Measurements from ENCODE around the gene AUTS2.

AUTS2 gene

DNA sequence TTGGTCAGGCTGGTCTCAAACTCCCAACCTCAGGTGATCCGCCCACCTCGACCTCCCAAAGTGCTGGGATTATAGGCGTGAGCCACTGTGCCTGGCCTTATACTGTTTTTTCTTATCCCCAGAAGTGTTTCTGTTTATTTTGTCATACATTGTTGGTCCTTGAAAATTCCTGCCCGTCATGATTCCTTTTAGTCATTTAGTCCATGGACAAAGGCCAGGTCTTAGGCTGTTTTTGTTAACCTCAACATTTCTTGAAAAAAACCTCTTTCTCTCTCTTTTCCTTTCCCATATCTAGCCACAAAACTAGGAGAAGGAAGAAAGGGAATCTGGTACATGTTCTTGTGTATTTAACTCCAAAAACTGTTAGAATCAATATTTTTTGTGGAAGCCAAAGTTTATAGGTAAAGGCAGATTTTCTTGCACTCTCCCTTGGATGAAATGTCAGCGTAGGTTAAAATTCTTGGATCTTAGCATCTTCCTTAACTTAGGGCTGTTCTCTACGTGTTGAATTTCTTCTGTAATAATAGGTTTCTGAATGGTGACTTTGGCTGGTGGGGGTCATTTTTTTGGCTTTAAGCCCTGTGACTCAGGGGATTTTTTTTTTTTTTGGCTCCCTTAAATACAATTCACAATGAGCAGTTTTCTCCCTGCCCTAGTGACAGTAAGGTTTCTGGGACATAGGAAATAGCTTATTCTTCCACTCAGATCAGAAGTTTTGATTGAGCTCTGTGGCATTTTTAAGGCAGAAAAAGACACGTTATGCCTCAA is 500.8 kb downstream of the AUTS2 start:
- no peak for DNase-seq

DNA sequence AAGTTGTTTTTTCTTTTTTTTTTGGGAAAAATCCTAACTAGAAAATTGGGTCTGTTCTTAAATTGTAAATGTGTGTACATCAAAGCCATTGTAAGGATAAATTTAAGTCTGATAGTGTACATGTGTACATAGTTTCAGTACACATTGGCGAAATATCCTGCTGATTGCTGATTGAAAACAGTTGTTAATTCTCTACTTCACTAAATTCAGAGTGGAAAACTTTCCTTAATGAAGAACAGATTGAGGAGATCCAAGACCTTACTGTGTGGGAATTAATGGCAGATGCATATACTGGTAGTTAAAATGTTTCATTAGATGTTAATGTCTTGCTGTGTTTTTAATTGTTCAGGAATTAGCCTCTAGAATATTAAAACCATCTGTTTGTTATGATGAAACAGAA is 506.0 kb downstream of the AUTS2 start:
- DNase-seq: no peak

DNA sequence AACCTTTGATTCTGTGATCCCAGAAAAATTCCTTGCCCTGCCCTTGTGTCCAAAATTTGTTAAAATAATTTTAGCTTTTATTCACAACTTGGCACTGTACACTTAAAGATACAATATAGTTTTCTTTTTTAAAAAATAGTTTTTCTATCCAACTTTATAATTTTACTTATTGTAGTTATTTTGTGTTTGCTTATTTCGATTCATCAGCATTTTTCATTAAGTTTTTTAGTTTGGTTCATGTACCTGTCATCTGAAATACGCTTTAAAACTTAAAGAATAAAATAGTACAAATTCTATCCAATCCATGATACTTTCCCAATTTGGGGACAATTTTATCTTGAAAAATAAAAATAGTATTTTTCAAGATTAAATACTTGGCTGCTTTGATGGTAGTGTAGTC is 514.8 kb downstream of the AUTS2 start:
- no peak for DNase-seq

DNA sequence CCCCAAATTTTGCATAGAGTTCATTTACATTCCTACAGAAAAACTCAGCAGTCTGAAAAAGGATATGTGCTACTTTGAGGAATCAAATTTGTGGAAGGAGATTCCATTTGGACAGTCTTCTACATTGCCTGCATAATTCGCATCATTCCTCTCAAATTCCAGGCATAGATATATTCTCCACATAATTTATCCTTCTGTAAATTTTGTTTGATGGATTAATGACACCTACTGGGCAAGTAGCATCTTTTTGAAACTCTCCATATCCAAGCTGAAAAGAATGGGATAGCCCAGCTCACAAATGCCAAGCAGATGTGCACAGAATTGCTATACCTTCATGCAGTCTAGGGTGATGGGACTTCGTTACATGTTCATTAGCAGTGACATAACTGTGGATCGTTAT is 515.3 kb downstream of the AUTS2 start:
- DNase-seq: no peak

DNA sequence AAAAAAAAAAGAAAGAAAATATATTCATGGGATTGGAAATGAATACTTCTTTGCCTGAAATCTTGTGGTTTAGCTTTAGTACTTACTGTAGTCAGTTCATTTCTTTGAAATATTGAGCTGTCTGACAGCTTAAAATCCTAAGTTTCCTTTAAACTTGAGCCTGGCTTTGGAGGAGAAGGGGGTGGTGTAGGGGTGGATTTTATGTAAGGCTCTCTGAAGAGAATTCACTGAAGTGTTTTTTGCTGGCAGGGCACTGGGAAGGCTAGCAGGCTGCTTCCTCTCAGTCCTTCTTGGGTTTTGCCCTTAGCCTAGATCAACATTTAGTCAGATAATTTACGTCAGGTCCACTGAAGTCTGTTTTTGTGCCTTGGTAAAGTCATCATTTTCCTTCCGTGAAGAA is 516.5 kb downstream of the AUTS2 start:
- DNase-seq: no peak

DNA sequence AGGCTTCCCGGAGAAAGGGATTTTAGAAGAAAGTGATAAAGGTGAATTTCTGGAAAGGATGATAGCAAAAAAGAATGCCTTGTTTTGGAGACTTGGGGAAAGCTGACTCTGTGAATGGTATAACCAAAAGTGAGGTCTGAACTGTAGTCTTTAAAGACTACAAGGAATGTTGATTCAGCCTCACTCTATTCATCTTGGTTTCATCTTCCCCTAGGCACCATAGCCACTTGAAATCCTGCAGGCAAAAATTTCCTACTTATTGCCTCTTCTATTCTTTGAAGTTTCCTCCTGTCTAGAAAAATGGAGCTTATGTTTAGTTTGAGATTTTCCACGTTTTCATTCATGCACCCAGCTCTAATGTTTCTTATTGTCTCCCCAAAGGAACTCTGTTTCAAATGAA is 518.0 kb downstream of the AUTS2 start:
- DNase-seq: no peak

DNA sequence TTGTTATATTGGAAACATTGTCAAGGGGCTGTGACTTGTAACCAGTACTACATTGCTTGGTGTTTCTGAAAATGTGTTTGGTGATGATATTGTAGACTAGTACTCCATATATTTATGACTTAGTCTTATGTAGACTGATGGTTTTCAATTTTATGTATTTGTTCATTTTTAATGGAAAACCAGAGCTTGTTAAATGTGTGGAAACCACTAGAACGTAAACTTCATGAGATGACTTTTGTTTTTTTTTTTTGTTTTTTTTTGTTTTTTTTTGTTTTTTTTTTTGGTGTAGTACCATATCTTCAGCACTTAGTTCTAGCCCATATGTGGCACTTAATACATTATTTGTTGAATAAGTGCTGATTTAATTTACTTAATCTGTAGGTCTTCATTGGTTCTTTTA is 518.6 kb downstream of the AUTS2 start:
- no peak for DNase-seq

DNA sequence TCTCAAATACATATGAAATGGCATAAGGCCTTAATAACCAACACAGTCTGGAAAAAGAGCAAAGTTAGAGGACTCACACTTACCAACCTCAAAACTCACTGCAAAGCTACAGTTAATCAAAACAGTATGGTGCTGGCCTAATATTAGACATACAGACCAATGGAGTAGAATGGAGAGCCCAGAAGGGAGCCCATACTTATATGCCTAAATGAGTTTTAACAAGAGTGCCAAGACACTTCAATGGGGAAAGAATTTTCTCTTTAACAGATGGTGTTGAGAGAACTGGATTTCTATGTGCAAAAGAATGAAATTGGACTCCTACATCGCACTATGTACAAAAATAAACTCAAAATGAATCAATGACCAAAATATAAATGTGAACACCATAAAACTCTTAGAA is 522.6 kb downstream of the AUTS2 start:
- DNase-seq: no peak

DNA sequence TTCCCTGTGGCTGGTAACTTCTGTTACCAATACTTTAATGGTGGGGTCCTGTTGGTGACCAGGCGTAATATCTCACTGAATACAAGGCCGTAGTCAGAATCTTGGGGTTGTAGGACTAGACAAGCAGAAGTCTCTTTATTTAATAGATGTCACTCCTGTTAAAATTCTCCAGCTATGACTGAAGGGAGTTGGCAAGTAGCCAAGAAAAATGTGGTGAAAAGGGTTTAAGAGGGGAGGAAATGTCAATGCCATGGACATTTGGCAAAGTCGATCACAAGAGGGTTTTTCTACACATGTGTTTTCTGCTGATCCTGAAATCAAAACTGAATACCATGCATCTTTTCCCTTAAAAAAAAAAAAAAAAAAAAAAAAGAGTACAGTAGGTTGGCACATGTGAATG is 533.5 kb downstream of the AUTS2 start:
- no peak for DNase-seq

DNA sequence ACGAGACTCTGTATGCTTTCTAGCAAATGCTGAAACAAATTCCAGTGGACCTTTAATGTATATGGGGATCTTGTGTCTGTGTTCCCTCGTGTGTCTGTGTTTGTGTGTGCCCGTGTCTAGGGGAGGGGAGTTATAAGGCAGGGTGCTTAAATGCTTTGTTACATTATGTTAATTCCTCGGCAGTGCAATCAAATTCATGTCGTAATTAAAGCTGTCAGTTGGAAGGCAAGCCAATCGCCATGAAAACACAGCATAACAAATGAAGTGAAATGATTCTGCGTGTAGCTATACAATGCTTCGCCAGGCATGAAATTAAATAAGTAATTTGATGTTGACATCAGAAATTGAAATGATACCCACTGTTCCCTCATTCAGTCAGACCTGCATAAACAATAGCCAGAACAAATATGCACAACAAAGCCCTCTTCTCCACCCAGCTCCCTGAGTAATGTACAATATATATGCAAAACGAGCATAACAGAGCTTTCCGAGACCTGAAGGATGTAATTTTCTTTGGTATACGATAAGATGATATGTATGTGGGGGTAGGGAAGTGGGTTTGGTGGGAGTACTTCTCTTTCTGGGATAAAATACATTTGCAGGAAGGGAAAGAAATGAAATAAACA is 534.1 kb downstream of the AUTS2 start:
- DNase-seq: no peak

DNA sequence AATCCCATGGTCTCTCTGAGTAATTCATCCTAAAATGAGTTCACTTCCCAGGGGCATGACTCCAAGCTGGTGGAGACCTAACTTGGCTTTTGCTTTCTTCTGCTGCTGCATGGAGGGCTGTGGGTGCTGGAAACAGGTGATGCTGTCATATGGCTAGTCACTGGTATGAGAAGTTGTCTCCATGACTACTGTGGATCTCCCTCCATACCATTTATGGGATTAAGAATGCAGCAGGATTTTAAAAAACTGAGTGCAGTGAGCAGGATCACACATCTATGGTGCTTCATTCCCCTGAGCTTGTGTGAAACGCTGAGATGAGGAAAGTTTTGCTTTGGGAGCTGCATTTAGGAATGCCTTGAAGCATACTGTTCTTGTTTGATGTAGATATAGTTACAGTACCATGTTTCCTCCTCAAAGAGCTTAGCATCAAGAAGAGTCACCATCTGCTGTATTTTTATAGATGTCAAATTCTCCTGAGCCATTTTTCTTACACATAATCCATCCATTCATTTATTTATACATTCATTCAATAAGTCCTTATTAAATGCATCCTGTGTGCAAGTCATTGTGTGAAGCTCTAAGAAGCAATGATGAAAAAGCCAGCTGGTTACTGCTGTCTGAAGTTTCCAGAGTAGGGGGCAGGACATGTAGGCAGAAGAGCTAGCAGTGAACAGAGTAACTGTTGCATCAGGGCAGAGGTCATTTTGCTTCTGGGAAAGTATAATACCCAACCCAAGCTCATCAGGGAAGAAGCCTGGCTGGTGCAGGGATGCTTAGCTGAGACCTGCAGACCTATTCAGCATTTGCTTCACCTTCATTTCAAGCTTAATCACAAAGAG is 534.8 kb downstream of the AUTS2 start:
- DNase-seq: no peak

DNA sequence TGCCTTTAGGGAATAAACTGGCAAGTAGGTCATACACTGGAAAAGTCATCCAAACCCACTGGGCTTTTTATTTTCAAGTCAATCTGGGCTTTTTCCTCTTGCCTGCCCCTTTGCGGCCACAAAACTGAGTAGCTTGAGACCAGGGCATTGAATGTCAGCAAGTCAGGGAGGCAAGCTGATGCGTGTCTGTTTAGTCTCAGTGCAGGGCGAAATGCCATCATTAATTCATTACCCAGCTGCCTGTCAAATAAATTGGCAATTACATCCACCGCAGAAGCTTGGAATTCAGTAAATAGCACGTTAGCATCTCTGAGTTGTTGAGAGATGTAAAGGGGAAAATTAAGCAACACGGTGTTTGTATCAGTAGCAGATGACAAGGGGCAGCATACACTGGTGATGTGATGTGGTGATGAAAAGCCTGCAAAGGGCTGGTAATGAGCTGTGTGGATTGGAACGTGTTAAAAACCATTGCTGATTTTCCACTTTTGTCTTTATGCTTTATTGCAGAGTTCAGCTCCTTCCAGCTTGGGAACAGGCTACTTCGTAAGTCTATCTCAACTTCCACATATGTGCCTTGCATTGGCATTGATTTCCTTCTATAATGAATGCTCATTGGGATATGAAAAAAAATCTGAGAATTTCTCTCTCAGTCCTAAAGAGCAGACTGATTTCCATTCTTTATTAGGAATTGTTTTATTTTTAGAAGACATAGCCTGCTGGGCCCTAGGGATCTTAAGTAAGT is 535.9 kb downstream of the AUTS2 start:
- DNase-seq: no peak

DNA sequence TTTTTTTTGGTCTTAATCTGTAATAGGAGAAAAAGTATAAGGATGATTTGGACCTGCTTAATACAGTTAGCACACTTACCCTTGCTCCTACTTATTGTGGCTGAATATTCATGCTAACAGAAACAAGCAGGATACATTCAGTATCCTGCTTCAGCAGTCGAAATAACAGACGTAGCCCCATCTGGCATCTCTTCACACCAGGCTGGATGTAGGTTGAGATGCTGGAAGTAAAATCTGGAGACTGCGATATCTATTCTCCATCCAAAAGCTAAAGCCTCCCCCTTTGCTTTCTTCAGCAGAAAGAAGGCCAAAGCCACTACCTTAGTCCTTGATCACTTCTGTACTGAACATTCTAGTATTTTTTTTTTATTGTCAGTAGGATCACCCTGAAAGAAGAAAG is 537.4 kb downstream of the AUTS2 start:
- no peak for DNase-seq

DNA sequence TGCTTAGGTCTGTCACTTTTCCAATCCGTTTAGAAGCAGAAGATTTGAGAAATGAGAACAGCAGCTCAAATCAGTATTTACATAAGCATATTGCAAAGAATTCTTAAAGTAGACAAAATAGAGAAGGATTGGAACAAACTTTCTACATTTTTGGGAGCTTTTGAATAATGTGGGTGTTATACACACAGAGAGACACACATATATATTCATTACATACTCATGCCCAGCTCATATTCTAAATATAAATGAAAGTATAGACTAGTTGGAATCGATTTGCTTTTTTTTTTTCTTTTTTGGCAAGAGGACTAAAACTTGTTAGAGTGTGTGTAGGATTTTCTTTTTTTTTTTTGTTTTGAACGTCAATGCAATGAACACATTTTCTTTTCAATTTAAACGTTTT is 538.9 kb downstream of the AUTS2 start:
- no peak for DNase-seq

DNA sequence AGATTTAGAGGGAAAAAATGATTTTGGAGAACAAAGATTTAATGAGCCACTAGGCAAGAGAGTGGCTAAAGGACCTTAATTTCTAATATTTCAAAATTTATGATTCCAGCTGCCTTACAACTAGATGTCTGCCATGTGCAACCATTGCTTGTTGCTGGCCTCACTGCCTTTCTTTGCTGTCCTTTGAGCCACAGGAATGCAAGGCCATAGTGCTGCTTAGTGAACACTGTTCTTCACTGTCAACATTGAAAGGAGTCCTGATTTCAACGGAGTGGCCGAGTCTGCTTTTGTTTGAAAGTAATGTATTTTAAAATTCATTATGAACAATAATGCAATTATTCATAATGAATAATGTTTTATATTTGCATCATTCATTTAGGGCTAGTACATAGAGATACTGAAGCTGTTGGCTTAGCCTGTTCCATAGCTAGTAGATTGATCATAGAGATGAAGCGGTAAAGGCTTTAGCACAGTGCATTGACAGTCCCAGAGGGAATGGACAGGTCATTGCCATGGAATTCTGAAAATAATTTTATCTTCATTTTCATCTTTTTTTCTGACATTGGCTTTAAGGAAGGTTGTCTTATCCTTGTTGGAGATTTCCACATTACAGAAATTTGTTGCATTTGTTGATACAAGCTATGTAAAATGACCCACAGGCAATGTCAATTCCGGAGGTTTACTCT is 544.1 kb downstream of the AUTS2 start:
- DNase-seq: no peak

DNA sequence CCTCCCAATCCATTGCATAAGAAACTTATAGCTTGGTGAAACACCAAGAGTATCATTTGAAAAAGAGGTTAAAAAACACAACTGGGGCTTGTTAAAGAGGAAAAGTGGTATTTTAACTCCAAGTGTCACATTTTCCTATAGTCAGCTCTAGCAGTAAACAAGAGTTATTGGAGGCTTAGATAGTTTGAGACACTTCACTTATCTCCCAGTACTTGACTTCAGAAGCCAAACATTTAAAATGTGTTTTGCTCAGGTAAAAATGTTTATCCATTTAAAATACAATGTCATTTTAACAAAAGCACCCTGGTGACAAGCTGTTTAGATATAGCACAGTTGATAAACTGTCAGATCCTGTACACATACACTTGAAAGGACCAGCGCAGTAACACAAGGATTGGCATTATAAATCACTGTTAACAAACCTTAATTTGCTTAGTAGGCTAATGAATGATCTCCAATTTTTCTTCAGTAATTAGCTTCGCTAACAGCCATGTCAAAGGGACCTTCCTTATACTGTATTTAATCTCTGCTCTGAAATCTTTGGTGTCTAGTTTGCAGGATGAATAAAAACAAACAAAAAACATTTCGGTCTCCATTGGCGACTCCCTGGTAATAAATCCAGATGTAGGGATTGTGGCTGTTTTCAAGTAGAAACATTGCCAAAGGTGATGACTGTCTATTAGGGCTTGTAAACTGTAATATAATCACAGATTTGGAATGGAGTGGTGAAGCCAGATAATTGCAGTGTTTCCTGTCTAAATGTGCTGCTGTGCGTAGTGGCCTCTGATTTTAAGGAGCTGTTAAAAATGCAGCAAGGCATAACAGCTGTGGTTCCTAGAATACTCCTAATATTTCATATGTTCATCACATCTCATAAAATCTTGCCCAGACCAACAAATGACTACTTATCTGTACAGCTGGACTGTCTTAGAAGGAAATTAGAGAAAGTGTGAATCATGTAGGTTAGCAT is 545.1 kb downstream of the AUTS2 start:
- DNase-seq: no peak

DNA sequence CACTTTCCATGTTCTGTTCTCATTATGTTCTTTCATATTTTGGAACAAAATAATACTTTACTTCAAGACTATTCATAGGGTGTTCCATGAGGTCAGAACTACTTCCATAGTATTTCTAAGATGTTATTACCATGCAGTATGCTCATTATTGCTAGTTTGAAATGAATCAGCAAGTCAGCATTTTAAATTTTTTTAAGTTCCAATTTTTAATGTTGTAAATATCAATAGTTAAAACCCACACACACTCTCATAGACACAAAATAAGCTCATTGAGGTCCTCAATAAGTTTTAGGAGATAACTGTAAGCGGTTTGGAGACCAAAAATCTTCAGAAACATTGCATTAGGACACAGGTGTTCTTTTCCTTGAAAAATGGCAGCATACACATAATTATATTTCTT is 550.7 kb downstream of the AUTS2 start:
- DNase-seq: no peak

DNA sequence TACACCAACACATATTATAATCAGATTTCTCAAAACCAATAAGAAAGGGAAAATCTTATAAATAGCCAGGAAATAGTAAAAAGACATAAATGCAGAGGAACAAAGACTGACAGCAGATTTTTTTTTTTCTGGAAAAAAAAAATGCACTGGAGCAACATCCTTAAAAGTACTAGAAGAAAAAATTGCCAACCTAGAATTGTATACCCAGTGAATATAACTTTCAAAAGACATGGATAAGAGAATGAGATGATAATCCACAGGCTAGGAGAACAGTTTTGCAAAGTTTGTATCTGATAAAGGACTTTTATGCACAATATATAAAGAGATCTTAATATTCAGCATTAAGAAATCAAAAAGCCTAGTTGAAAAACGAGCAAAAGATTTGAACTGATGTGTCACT is 554.0 kb downstream of the AUTS2 start:
- no peak for DNase-seq

DNA sequence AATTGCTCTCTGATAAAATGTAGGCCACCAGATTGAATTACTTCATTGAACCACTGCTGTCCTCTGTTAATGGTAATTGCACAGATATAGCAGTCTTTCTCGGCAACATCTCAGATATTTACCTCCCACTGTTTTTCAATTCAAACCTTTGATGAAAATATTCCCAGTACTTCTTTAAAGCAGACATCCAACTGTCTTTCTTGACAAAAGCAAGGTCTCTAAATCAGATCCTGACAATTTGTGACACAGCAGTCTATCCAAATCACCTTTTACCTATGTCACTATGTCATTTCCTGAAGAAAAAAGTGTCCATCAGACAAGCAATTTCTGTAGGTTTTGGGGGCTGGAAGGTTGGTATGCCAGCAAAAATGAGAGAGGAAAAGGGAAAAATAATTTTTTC is 555.7 kb downstream of the AUTS2 start:
- DNase-seq: no peak

DNA sequence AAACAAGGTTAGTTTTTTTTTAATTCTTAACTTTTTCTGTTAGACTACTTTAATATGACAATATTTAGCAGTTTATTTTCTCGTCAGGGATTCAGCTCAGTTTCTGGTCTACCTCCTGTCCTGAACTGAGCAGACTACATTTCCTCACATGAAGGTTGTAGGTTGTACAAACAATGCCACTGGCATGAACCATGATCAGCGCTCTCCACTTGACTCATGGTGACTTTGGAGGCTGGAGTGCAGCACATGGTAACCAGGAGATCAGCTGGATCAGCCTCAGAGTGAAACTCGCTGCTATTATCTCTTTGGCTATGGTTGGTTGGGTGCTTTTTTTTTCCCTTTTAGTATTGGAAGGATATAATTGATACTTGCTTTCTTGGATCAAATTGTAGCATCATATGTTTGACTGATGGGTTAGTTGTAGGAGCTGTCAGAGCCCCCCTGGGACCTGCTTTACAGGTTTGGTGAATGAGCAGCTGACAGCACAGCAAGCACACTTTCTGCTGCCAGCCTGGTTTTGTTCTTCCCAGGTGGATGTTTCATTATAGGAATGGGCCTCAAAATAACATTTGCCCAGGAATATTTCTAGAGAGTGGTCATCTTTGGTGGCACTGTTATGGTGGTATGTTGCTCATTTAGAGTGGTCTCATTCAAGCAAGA is 556.4 kb downstream of the AUTS2 start:
- no peak for DNase-seq

DNA sequence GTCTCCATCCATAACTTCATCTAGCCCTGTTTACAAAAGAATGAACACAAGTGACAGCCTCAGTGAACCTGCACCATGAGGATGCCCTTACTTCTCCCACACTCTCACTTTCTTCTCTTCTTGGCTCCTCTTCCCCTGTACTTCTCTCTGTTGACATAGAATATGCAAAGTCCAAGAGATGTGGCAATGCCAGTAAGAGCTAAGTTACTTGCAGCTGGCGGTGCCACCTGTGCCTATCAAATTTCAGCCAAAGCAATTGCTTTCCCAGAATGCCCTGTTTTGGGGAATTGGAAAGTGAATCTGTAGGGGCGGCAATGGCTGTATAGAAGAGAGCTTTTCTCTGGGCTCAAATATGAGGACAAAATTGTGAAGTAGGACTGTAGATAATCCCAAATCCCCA is 557.8 kb downstream of the AUTS2 start:
- no peak for DNase-seq

Data from CD4-positive, alpha-beta T cell treated with Interleukin-15 for 1 hour (primary cell).